ENCODE results near the gene SLC39A8.
A peak's percentile ranks its signal among the peaks of the same experiment; 100 is the strongest.
"Not testable (repeated sequence)": the region's sequence is repeated elsewhere in the genome, so short reads cannot be mapped to it uniquely, and the experiment has no call there.

The SLC39A8 gene

DNA sequence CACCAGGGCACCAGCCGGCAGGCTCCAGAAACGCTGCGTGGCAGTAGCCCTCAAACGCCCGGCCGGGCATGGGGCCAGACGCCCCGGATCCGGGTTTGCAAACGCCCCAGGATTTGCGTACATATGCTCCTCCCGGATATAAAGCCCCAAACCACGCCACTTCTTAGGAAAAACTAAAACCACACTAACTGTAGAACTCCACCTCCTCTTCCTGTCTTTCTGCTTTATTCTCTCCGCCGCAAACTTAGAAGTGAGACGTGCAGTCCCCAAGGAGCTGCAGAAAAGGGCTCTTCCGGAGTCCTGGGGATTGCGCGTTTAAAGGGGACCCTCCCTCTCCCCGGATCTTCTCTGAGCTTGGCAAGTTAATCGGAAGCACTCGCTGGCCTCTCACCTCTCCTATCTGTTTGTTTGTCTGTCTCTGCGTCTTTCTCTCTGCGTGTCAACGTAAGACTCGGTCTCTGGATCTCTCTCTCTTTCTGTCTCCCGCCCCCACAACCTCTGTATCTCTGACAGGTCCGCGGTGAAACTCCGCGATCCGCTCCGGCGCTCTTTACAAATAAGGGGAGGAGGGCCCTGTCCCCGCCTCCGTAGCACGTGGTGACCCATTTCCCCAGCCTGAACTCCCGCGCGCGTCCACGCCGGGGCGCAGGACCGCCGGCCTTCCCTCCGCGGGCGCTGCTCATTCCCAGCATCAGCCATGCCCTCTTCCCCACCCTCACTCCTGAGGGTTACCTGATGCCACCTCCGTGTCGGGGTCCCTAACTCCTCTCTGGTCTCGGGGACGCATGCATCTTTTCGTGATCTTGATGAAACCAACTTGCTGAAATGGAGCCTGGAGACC is at the start of gene SLC39A8:
Gene SLC39A8 (minus strand): TSS at position 529 of the 841 bp plus-strand sequence. CDS start 820 bp downstream, outside the sequence.
- peak; percentile 74 for DNase-seq (ENCODE audit: low read depth)

DNA sequence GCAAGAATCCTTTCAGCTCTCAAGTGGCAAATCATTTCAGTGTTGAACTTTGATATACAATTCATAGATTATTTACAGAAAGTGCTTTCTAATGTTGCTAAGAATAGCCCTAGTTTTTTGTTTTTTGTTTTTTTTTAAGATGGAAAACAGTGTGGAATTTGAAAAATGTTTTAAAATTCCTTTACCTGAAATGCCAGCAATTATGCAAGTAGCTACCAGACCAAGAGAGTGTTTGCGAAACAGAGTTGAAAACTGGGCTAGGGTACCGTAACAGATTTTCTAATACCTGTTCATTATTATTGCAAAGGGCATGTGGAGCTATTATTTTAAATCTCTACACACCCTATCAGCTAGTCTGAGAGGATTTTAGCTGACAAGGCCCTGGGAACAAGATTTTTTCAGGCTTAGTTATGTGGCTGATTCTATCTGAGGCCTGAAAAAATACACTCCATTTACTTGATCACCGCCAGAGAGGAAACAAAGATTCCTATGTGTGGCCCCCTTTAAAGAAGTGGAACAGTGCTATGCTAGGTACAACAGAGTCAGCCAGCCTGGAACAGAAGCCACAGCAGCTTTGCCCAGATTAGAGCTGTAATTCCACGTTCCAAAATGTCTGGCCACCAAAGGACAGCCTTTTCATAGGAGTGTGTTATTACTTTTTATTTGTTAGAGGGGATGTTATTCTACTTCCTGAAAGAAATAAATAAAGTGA is 46.9 kb upstream of the SLC39A8 start:
- no peak for DNase-seq (ENCODE audit: low read depth)

DNA sequence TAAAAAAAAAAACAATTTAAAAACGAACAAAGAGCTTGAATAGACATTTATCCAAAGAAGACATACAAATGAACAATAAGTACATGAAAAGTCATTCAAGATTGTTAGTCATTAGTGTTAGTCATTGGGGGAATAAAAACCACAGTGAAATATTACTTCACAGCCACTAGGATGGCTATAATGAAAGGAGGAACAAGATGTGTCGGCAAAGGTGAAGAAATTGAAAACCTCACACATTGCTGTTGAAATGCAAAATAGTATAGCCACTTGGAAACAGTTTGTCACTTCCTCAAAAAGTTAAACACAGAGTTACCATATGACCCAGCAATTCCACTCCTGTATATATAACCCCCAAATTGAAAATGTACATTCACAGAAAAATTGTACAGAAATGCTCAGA is 45.2 kb upstream of the SLC39A8 start:
- no peak for DNase-seq (ENCODE audit: low read depth)

DNA sequence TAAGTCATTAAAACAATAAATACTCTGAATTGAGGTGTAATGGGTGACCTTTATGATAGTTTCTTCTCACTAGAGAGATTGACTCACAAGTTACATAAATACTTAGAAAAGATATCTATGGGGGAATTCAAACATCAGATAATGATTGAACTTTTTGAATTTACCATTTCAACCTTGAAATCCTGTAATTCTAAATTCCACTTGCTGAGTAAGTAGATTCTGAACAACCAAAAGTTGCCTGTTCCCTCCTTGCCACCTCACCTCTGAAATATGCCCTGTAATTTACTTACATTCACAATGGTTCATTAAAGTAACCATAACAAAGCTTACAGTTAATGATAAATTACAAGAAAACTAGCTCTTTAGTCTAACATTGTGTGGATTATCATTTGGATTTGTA is 43.3 kb upstream of the SLC39A8 start:
- no peak for DNase-seq (ENCODE audit: low read depth)

DNA sequence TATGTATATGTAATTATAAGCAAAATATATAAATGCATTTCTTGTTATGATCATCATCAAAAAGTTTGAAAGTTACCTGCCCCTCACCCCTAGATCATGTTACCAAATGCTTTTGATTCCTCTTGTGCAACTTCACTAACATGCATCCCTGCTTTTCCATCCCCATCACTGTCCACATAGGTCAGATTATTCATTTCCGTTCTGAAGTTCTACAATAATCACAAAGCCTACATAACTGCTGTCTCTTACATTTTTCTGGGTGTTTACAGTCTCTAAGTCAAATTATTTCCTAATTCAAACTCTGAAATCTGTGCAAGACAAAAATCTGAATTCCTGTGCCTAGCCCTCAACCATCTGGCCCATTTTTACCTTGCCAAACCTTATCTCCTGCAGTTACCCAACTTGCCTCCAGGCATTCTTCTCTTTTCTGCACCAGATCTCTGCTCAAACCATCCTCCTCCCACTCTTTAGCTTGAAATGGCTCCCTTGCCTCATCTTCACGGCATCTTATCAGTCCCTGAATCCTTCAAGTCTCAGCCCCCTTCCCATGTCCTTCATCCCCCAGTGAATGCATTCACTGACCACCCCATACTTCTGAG is 42.4 kb upstream of the SLC39A8 start:
- no peak for DNase-seq (ENCODE audit: low read depth)

DNA sequence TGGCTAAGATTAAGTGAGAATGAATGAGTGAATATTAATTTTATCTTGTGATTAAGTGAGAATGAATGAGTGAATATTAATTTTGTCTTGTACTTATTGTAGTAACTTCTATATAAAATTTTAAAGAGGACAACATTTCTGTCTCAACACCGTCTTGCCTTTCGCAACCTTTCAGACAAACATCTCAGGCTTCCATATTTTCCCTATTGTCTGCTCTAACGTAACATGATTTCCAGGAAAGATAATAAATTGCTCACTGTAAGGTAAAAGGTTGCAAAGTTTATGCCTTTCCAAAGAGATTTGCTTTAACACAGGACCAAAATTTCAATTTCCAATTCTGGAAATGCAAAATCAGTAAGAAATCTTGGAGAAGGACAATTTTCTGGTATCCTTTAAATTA is 41.7 kb upstream of the SLC39A8 start:
- DNase-seq (ENCODE audit: low read depth) = no peak

DNA sequence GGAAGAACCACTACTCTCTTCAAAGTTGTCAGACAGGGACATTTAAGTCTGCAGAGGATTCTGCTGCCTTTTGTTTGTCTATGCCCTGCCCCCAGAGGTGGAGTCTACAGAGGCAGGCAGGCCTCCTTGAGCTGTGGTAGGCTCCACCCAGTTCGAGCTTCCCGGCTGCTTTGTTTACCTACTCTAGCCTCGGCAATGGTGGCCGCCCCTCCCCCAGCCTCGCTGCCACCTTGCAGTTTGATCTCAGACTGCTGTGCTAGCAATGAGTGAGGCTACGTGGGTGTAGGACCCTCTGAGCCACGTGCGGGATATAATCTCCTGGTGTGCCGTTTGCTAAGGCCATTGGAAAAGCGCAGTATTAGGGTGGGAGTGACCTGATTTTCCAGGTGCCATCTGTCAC is 35.0 kb upstream of the SLC39A8 start:
- not testable (repeated sequence) for DNase-seq (ENCODE audit: low read depth)

DNA sequence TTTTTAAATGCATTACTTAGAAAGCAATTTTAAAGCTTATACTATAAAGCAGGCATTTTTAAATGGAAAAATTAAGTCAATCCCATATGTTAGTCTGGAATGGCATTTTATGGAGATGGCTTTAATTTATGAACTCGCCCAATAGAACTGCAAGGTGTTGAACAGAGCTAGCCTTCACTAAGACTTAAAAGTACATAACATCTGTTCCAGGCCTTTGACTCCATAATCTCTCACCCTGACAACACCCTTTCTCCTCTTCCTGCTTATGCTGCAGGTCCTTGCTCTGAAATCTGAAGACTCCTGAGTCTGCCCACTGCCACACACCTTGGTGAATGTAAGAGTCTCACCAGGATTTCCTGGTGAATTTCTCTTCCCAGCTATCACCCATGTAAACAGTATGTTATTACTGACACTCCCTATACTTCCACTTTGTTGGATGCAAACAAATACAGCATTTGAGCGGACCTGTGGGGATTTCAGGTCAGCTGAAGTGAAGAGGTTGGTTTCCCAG is 17.7 kb upstream of the SLC39A8 start:
- DNase-seq (ENCODE audit: low read depth) = no peak

DNA sequence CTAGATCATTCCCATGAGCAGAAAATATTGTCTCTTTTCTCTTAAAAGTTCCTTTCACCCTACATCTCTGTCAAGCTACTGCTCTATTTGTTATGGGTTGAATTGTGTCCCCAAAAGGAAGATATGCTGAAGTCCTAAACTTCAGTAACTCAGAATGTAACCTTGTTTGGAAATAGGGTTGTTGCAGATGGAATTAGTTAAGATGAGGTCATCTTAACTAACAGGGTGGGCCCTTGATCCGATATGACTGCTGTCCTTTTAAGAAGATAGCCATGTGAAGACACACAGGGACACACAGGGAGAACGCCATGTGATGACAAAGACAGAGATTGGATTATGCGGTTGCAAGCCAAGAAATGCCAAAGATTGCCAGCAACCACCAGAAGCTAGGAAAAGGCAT is 12.8 kb upstream of the SLC39A8 start:
- no peak for DNase-seq (ENCODE audit: low read depth)

DNA sequence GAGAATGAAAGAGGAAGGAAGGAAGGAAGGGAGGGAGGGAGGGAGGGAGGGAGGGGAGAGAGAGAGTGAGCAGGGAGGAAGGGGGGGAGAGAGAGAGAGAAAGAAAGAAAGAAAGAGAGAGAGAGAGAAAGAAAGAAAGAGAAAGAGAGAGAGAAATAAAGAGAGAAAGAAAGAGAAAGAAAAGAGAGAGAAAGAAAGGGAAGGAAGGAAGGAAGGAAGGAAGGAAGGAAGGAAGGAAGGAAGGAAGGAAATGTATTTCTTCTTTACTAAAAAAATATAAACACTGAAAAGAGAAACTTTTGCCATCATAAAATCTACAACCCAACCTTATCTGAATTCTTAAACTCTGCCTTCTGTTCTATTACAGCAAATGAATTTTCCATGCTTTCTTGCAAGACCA is 12.4 kb upstream of the SLC39A8 start:
- DNase-seq (ENCODE audit: low read depth) = not testable (repeated sequence)

DNA sequence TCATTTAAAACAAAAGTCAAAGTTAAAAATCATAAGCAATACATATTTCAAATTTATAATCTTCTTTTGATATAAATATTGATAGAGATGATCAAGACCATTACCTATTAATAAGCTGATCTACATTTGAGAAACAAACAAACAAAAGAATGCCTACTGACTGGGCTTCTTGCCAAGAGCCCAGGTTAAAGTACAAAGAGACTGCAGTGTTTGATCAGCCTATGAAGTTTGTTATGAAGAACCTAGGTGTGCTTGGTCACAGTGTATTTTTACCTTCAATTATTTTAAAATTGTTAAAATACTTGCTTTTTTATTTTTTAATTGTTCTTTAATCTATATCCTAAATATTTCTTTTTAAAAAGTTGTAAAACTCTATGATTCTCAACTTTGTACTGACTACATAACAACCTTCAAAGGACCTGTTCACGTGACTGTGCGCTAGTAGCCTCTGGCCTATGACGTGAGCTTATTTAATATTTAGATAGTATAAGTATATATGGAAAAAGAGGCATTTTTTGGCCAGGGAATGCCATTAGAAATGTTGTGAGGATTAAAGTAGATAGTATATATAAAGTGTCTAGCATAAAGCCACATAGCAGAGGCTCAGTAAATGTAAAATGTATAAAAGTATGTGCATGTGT is 11.4 kb upstream of the SLC39A8 start:
- no peak for DNase-seq (ENCODE audit: low read depth)

DNA sequence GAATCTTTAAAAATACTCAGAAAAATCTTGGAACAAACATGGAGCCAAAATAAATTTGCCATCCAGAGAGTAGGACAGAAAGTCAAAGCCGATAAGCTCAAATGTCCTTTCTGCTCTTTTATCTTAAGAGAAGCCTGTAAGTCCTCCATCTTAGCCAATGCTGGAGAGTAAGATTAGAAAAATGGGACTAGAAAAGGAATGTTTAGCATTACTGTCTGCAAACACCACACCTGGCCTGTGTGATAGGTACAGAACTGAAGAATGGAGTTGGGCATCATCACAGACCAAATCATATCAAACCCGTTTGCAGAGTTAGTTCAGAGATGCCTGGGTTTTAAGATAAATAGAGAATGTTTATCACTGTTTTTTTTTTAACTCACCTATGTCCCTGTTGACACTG is 10.5 kb upstream of the SLC39A8 start:
- DNase-seq (ENCODE audit: low read depth) = no peak

DNA sequence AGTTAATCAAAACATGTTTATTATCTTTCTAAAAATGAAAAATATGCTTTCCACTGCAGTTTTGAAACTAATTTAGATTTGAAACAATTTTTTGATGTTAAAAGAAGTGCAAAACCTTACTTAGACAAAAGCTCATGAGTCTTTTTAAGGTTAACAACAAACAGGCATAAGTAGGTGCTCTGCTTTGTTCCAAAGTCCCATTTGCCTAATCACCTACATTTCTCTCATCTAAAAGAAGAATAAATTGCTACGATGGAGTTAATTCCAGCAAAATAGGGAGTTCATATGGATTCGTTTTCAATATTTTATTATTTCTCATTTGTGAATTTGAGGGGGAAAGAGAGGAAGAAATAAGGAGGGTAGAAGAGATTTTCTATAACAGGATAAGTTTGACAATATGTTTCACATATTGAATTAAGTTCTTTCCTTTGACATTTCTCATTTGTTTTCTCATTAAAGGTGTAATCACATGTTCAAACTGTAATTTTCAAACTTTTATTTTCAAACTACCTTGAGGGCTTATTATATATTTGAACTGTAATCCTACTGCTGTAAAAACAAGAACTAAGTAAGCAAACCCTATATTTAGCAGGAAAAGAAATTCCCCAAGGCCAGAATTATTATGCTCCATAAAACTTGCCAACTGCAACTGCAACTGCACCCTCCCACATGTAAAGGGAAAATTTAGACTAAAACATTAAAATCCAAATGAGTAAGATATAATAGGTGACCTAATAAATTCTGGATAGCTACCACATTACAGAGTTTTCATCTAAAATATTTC is 9.6 kb upstream of the SLC39A8 start:
- DNase-seq (ENCODE audit: low read depth) = no peak

DNA sequence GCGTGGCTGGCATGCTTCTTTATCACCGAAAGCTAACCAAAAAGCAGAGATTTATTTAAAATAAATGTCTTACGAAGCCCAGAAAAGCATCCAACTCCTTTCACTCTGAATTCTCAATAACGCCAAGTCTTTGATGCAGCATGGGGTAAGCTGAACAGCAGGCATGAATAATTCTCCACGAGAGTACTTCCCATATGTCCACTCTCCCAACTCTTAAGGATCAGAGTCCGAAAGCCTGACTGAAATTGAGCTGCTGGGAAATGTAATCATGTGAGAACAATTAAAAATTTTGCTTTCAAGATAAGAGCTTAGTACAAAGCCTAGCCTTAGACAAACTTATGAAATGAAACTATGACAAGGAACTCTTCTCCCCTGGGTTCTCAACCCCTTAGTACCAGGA is 7.5 kb upstream of the SLC39A8 start:
- DNase-seq (ENCODE audit: low read depth) = no peak

DNA sequence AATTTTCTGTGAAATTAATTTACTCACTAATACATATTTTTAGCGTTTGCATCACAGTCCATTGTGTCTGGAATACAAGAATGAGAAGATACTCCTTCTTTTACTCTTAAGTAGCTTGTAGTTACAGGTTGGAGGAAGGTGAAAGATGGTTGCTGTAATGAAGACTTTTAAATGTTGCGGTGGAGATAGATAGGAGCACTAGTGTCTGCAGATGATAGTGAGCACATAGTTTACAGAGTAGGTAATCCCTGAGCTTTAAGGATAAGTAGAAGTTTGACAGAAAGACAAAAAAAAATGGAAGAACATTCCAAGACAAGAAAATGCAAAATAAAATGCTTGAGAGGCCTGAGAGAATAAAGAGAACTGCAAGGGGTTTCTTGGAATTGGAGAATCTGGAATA is 5.4 kb upstream of the SLC39A8 start:
- DNase-seq (ENCODE audit: low read depth) = no peak

DNA sequence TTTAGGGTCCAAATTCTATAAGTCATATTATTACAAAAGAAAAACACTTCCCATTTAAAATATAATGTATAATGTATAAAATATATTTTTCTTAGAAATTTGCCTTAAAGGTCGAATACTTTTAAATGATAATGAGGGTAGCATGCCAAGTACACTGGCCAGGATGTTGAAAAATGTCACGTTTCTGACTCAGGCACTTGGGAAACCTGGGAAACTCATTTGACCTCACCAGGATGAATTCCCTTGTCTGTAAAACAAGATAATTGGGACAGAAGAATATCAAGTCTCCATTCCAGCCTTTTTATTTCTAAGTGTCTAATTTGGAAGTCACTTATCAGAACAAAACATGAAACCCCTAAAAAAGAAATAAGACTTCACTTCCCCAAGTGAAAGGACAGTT is 3.4 kb upstream of the SLC39A8 start:
- DNase-seq (ENCODE audit: low read depth) = no peak

DNA sequence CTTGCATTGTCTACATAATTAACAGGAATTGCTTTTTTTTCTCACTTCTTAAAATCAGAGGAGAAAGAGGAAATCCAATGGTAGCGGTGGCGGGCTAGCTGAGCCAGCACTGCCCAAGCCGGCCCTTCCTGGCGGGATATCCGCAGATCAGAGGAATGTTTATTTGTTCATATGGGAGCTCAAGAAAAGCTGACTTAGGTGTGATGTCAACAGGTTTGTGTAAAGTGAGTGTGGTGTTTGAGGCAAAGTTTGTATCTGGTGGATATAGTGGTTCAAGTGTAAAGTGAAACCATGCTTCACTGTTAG is 466 bp upstream of the SLC39A8 start:
- no peak for DNase-seq (ENCODE audit: low read depth)

DNA sequence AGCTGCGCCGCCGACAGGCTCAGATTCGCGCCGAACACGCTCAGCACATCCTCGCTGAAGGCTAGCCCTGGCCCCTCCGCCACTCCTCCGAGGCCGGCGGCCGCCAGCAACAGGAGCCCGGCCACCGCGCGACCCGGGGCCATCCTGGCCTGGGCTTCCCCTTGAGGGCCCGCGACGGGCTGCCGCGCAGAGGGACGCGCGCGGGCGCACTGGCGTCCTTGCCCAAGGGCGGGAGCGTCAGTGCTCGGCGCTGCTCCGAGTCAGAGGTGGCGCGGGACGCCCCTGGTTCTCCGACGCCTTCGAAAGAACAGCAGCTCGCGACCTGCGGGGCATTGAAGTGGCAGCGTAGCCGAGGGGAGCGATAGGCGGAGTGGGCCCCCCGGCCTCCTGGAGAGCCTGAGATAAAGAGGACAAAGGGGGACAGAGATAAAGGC is 745 bp downstream of the SLC39A8 start:
- DNase-seq (ENCODE audit: low read depth) = no peak

DNA sequence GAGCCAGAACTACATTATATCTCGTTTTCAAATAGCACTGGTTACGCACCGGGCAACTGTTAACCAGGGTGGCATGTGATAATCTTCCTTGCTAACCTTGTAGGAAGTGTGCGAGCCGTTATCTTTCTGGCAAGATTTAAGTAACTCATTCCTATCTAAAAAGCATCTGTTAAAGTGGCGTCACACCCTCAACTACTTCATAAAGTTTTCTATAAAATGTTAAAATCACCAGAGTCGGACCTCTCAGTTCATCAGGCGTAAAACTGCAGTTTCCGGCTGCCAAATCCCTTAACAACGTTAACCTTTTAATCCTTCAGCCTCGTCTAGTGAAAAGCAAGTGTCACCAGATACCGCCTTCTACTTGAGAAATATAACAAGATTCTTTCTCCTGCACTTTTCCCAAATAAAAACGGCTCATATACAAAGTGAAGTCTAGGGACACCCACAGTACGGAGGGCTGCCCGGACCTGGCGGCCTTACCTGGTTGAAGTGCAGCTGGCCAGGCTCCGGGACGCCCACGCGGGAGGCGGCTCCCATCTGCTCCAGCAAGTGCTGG is 1.2 kb downstream of the SLC39A8 start:
- peak; percentile 73 for DNase-seq (ENCODE audit: low read depth)

DNA sequence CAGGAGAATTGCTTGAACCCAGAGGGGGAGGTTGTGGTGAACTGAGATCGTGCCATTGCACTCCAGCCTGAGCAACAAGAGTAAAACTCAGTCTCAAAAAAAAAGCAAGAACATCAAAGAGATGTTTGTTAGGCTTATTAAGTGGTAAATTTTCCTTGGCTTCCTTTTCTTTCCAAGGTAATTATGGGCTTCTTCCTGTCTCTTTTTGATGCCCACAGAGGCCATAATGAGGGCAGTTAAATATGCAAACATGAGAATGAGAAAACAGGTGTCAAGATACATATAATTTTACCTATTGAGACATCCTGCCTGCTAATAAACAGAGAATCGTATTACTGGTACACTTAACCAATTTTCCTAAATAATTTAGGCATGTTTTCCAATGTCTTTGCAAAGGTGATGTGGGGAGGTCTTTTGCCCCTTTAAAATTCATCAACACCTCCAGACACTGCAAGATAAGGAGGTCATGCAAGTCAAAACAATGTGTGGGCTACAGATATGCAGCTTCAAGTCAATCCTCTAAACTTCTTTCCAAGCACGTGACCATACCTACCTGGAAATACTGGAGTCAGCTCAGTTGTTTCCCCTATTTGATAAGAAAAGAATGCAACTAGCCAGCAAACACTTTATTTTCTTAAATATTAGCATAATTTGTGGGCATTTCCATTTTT is 2.7 kb downstream of the SLC39A8 start:
- peak; percentile 17 for DNase-seq (ENCODE audit: low read depth)

DNA sequence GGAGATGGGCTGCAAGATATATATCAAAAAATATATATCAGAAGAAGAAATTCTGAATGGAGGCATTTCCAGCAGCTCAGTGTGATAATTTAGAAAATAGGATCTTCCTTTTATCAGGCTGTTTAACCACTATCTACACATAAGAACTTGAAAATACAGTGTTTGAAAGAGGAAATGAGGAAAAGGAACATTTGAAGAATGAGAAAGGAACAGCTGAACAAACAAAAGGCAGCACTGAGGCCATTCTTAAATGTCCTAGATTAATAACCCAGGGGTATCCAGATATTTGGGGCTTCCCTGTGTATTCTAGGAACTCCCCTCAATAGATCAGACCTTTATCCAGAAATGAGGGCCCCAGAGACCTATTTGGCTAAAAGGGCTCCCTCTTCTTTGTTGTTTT is 4.1 kb downstream of the SLC39A8 start:
- no peak for DNase-seq (ENCODE audit: low read depth)

Data from CMK (cell line).